ENCODE data around the gene S100PBP. TPM values are rescaled to one million over a fixed set of nuclear protein-coding genes. Genes with fewer than 3 reads are reported as not detected.

The S100PBP gene
- total RNA-seq, 1 experiment from 2014 or later: 50.1 TPM

- no peak overlapping the region for H3K4ac ChIP-seq (ENCODE audit: low read depth, low read length)
These were observed 648 bp downstream of the S100PBP start for GRCh38 chr1:32817815-32818786.

More at GRCh38 chr1:32817815-32818786, 648 bp downstream of the S100PBP start:
- H4K91ac ChIP-seq (ENCODE audit: insufficient read length, low read depth, low read length): no peak overlapping the region
- peak overlapping the region; percentile 86 for H3K14ac ChIP-seq (ENCODE audit: insufficient read depth, low read length)
- peaks cover 0 to 2% of the 10 kb centered on the region in 2 experiments; a peak in 1 of 5 replicates for H3K9me3 Mint-ChIP-seq
- H3K4me1 ChIP-seq (ENCODE audit: insufficient read depth, low read length): 0 out of 2 replicates have a peak, but pooled peaks cover 2% of the 10 kb centered on the region
- TF ChIP-seq CTCF (conservative IDR thresholded peaks at IDR 0.05): no peak
- no peak overlapping the region for H3K56ac ChIP-seq (ENCODE audit: insufficient read length, low read depth, low read length)
- no peak overlapping the region for H4K5ac ChIP-seq (ENCODE audit: insufficient read length, low read depth, low read length)
- H3K23ac ChIP-seq (ENCODE audit: insufficient read length, low read depth, low read length): no peak overlapping the region
- no peak overlapping the region for H2BK120ac ChIP-seq (ENCODE audit: low read depth, low read length, poor library complexity, severe bottlenecking)
- H2BK20ac ChIP-seq (ENCODE audit: low read depth, low read length, poor library complexity, severe bottlenecking): no peak overlapping the region
- H3K27ac ChIP-seq (ENCODE audit: insufficient read length, low read depth, low read length): peak overlapping the region; percentile 48
- no peaks in the 10 kb centered on the region for H4K20me1 ChIP-seq (ENCODE audit: control insufficient read depth, insufficient read depth, insufficient read length)
- H3K27ac Mint-ChIP-seq: peak overlapping the region; percentile 90 to 98 (median 94)
- peak; percentile 82 for DNase-seq
- no peaks in the 10 kb centered on the region for H3K9me3 ChIP-seq (ENCODE audit: control insufficient read depth, low read depth, low read length)
- H3T11ph ChIP-seq (ENCODE audit: low read length): no peak overlapping the region
- H4K8ac ChIP-seq (replicated peaks; ENCODE audit: insufficient read length, low read depth, low read length): no peak overlapping the region
- peak overlapping the region; percentile 87 for H3K9ac ChIP-seq (ENCODE audit: extremely low read depth, insufficient read length, low read length)
- H2BK15ac ChIP-seq (ENCODE audit: low read depth, low read length): no peak overlapping the region
- peaks cover 38% of the 10 kb centered on the region; the same call in 1 of the 2 replicates for H3K79me2 ChIP-seq (ENCODE audit: insufficient read depth, low read length)
- H3K27me3 Mint-ChIP-seq (ENCODE audit: low read depth): no peaks in the 10 kb centered on the region
- H3K23me2 ChIP-seq (ENCODE audit: insufficient read length, low read depth, low read length, poor library complexity, severe bottlenecking): peaks cover 8% of the 10 kb centered on the region
- peak overlapping the region; percentile 87 to 94 for H3K4me3 Mint-ChIP-seq
- H3K79me1 ChIP-seq (ENCODE audit: insufficient read depth, low read depth, low read length, poor library complexity, severe bottlenecking): peaks cover 2% of the 10 kb centered on the region
- H2AK5ac ChIP-seq (ENCODE audit: insufficient read length, low read length): no peak overlapping the region
- H3K36me3 Mint-ChIP-seq (ENCODE audit: insufficient read depth in 1 of 3, low read depth in 3 of 3): peaks cover 24 to 33% (median 32%) of the 10 kb centered on the region in 3 experiments; a peak in 6 of 7 replicates
- no peaks in the 10 kb centered on the region for H3K27me3 ChIP-seq (ENCODE audit: insufficient read depth, low read length)
- peak overlapping the region; percentile 64 for H3K4me2 ChIP-seq (ENCODE audit: insufficient read depth, insufficient read length, low read length)
- no peak overlapping the region for H2BK12ac ChIP-seq (ENCODE audit: insufficient read length, low read depth, low read length)
- H3K4me1 Mint-ChIP-seq: peaks cover 27 to 43% of the 10 kb centered on the region in 2 experiments
- no CpG with 5 or more reads among the region's 51 CpGs for WGBS (ENCODE audit: extremely low coverage, insufficient read length, low lambda C conversion rate)
- H2BK5ac ChIP-seq (ENCODE audit: insufficient read length, low read length): no peak overlapping the region
- H2AFZ ChIP-seq (ENCODE audit: low read length): no peak overlapping the region
- peak overlapping the region; percentile 90 for H3K18ac ChIP-seq (ENCODE audit: insufficient read length, low read depth, low read length)
